ENCODE data around the gene ZNF587.
A peak's percentile ranks its signal among the peaks of the same experiment; 100 is the strongest.
"Not testable (repeated sequence)": the region's sequence is repeated elsewhere in the genome, so short reads cannot be mapped to it uniquely, and the experiment has no call there.

The ZNF587 gene

GRCh38 chr19:57825511-57825910 is 24.1 kb upstream of the ZNF587 start:
- TF ChIP-seq, protein P1, sequence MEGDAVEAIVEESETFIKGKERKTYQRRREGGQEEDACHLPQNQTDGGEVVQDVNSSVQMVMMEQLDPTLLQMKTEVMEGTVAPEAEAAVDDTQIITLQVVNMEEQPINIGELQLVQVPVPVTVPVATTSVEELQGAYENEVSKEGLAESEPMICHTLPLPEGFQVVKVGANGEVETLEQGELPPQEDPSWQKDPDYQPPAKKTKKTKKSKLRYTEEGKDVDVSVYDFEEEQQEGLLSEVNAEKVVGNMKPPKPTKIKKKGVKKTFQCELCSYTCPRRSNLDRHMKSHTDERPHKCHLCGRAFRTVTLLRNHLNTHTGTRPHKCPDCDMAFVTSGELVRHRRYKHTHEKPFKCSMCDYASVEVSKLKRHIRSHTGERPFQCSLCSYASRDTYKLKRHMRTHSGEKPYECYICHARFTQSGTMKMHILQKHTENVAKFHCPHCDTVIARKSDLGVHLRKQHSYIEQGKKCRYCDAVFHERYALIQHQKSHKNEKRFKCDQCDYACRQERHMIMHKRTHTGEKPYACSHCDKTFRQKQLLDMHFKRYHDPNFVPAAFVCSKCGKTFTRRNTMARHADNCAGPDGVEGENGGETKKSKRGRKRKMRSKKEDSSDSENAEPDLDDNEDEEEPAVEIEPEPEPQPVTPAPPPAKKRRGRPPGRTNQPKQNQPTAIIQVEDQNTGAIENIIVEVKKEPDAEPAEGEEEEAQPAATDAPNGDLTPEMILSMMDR (IDR thresholded peaks at IDR 0.05; ENCODE audit: insufficient read depth, low read length, missing control alignments) = no peak
- DNase-seq (ENCODE audit: low read depth, low spot score) = no peak
- ChIA-PET POLR2A (no interaction called here), CTCF (no interaction called here)
- H3K4me3 ChIP-seq (ENCODE audit: low read depth, low read length) = no peak overlapping the region

DNA sequence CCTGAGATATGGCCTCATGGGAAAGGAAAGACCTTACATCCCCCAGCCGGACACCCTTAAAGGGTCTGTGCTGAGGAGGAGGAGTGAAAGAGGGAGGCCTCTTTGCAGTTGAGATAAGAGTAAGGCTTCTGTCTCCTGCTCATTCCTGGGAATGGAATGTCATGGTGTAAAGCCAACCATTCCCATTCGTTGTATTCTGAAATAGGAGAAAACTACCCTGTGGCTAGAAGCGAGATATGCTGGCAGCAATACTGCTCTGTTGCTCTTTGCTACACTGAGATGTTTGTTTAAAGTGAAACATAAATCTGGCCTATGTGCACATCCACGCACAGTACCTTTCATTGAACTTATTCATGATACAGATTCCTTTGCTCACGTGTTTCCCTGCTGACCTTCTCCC is 20.3 kb upstream of the ZNF587 start:
- no peak for DNase-seq (ENCODE audit: low read depth, low spot score)
- CTCF ChIA-PET = interaction anchor here (0.9 to 1.0 kb wide), 2 partner anchors 10 to 74 kb away, joined by 3 to 4 read pairs; no protein-coding TSS in a partner anchor
- TF ChIP-seq, protein P1 (IDR thresholded peaks at IDR 0.05; ENCODE audit: insufficient read depth, low read length, missing control alignments) = no peak
- POLR2A ChIA-PET = no interaction called here
- H3K4me3 ChIP-seq (ENCODE audit: low read depth, low read length) = no peak overlapping the region

DNA sequence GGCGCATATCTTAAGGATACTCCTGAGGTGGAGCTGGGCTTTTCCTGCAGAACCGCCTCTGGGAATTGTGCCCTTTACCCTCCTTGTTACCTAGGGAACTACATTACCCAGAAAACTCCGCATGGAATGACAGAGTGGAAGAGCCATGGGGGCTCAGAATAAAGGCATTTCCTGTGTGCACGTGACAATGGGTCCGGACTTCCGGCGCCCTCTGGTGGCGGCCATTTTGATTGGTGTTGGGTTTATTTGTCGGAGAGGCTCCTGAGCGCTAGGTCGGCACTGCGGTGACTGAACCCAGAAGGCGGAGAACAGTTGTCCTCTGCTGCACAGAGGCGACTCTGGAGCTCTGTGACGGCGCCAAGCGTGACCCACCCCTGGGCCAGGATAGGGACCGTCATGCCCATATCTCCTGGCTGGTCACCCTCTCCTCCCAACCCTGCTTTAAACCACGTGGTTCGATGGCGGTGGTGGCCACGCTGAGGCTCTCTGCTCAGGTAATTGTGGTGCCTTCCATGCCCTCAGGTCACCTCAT is 19.5 kb upstream of the ZNF587 start, which contains the start of gene ZNF587B:
Gene ZNF587B (plus strand): TSS at position 229 of the 532 bp plus-strand sequence. CDS start 230 bp downstream, at position 459.
- CTCF ChIA-PET = interaction anchor here (0.9 to 1.2 kb wide), 3 partner anchors 11 to 423 kb away, joined by 3 to 4 read pairs (median 3); no protein-coding TSS in a partner anchor
- peak within 1 kb of the TSS; percentile 56 for H3K4me3 ChIP-seq (ENCODE audit: low read depth, low read length)

GRCh38 chr19:57836991-57837390 is 12.7 kb upstream of the ZNF587 start:
- H3K4me3 ChIP-seq (ENCODE audit: low read depth, low read length); POLR2A ChIA-PET; DNase-seq (ENCODE audit: low read depth, low spot score); CTCF ChIA-PET: not testable (repeated sequence)

More for the DNA sequence above, 19.5 kb upstream of the ZNF587 start, which contains the start of gene ZNF587B:
- no peak for DNase-seq (ENCODE audit: low read depth, low spot score)
- TF ChIP-seq, protein P1 (IDR thresholded peaks at IDR 0.05; ENCODE audit: insufficient read depth, low read length, missing control alignments) = peak; percentile 17
- POLR2A ChIA-PET = interaction anchor here (0.7 kb wide), 1 partner anchor 44 kb away, joined by 3 read pairs; no protein-coding TSS in a partner anchor

GRCh38 chr19:57838622-57839191 is 11.0 kb upstream of the ZNF587 start:
- POLR2A ChIA-PET; H3K4me3 ChIP-seq (ENCODE audit: low read depth, low read length); CTCF ChIA-PET; DNase-seq (ENCODE audit: low read depth, low spot score): not testable (repeated sequence)

GRCh38 chr19:57841122-57841763 is 8.4 kb upstream of the ZNF587 start:
- TF ChIP-seq, protein P1 (IDR thresholded peaks at IDR 0.05; ENCODE audit: insufficient read depth, low read length, missing control alignments) = no peak
- POLR2A ChIA-PET = no interaction called here
- CTCF ChIA-PET = no interaction called here
- DNase-seq (ENCODE audit: low read depth, low spot score) = peak; percentile 70
- H3K4me3 ChIP-seq (ENCODE audit: low read depth, low read length) = no peak overlapping the region

GRCh38 chr19:57847164-57847563 is 2.5 kb upstream of the ZNF587 start:
- POLR2A ChIA-PET = interaction anchor here (0.6 kb wide), 1 partner anchor 28 kb away, joined by 3 read pairs; no protein-coding TSS in a partner anchor
- CTCF ChIA-PET; DNase-seq (ENCODE audit: low read depth, low spot score); H3K4me3 ChIP-seq (ENCODE audit: low read depth, low read length): not testable (repeated sequence)

GRCh38 chr19:57849162-57849665 is 445 bp upstream of the ZNF587 start:
- POLR2A ChIA-PET = interaction anchor here (0.6 to 1.0 kb wide), 2 partner anchors 34 to 365 kb away, joined by 3 read pairs; partner anchors contain the start of gene ZNF552
- DNase-seq (ENCODE audit: low read depth, low spot score); CTCF ChIA-PET: not testable (repeated sequence)
- peak overlapping the region; percentile 87 for H3K4me3 ChIP-seq (ENCODE audit: low read depth, low read length)
